T-helper 2 cell treated with Interferon-gamma antibody and Interleukin-4, amounts not matched to agents 5 μg/mL and 100 μg/mL, for 36 hours (primary cell): ENCODE results near the gene VEZT.
"Not testable (repeated sequence)": the region's sequence is repeated elsewhere in the genome, so short reads cannot be mapped to it uniquely, and the experiment has no call there.

Source experiments
- DNase-seq: peaks from one replicate; pipeline ENCODE4 v3.0.0; 2021; ENCODE audit warnings: low spot score
- H3K27ac Mint-ChIP-seq: one replicate; pipeline ENCODE4 v1.8.0; 2021; ENCODE audit warnings: mild to moderate bottlenecking, mixed read lengths
- H3K27me3 Mint-ChIP-seq: one replicate; pipeline ENCODE4 v1.8.0; 2021; ENCODE audit warnings: low read depth, mixed read lengths
- H3K36me3 Mint-ChIP-seq: one replicate; pipeline ENCODE4 v1.8.0; 2021; ENCODE audit warnings: low read depth, mixed read lengths
- H3K4me1 Mint-ChIP-seq: one replicate; pipeline ENCODE4 v1.8.0; 2021; ENCODE audit warnings: low read depth, mixed read lengths
- H3K4me3 Mint-ChIP-seq: one replicate; pipeline ENCODE4 v1.8.0; 2022; ENCODE audit warnings: mild to moderate bottlenecking, moderate library complexity, mixed read lengths
- H3K9me3 Mint-ChIP-seq: one replicate; pipeline ENCODE4 v1.8.0; 2021; ENCODE audit warnings: mixed read lengths

The VEZT gene

DNA sequence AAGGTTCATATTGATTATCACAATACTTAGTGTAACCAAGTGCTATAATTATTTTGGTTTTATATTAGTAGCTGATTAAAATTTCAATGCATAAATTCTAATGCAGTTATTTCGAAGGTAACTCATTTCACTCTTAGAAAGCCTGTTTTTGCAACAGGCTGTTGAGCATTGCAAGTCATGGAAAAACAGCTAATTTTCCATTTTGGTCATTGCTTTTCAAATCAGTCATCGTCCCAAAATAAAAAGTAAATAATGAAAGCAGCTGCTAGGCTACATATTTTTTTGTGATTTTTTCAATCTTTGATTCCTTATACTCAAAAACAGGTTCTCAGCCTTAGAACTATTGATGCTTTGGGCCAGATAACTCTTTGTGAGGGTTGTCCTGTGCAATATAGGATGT is 22.9 kb downstream of the VEZT start:
- Mint-ChIP-seq H3K27me3 (no peaks in the 10 kb centered on the region), H3K36me3 (peaks cover 5% of the 10 kb centered on the region), H3K9me3 (no peaks in the 10 kb centered on the region), H3K27ac (no peak overlapping the region), H3K4me3 (no peak overlapping the region), H3K4me1 (peaks cover 14% of the 10 kb centered on the region)
- no peak for DNase-seq

DNA sequence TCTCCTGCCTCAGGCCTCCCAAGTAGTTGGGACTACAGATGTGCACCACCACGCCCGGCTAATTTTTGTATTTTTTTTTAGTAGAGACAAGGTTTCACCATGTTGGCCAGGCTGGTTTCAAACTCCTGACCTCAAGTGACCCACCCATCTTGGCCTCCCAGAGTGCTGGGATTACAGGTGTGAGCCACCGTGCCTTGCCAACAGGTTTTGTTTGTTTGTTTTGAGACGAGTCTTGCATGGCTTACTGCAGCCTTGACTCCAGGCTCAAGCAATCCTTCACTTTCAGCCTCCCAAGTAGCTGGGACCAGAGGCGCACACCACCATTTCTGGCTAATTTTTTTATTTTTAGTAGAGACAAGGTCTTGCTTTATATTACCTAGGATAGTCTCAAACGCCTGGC is 23.5 kb downstream of the VEZT start:
- H3K4me3 Mint-ChIP-seq, H3K36me3 Mint-ChIP-seq: not testable (repeated sequence)

DNA sequence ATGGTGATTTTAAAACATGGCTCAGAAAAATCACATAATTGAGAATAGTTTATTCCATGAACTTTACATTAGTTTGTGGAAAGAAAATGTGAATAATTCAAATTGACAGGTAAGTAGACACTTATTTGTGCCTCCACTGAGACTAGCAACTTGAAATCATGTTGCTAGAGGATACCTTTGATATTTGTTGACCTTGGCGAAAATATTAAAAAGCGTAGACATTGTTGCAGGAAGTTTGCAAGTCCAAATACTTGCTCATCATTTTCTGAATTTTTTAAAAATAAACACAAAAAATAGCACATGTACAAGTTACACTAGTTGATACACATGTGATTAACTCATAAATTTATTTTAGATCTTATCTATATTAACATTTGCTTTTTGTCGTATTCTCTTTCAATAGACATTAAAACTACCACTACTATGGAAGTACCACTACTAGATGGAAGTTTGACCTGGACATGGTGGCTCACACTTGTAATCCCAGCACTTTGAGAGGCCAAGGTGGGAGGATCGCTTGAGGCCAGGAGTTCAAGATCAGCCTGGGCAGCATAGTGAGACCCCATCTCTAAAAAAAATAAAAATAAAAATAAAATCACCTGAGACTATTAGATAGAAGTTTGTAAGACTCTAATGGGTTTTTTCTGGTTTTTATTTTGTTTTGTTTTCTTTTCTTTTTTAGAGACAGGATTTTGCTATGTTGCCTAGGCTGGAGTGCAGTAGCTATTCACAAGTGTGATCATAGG is 24.3 kb downstream of the VEZT start:
- no peak overlapping the region for H3K27ac Mint-ChIP-seq
- H3K4me3 Mint-ChIP-seq, result no peak overlapping the region
- H3K4me1 Mint-ChIP-seq, result peaks cover 17% of the 10 kb centered on the region

More for the DNA sequence above, 23.5 kb downstream of the VEZT start:
- H3K27me3 Mint-ChIP-seq, DNase-seq, H3K9me3 Mint-ChIP-seq, H3K27ac Mint-ChIP-seq: not testable (repeated sequence)
- H3K4me1 Mint-ChIP-seq, result peaks cover 15% of the 10 kb centered on the region

DNA sequence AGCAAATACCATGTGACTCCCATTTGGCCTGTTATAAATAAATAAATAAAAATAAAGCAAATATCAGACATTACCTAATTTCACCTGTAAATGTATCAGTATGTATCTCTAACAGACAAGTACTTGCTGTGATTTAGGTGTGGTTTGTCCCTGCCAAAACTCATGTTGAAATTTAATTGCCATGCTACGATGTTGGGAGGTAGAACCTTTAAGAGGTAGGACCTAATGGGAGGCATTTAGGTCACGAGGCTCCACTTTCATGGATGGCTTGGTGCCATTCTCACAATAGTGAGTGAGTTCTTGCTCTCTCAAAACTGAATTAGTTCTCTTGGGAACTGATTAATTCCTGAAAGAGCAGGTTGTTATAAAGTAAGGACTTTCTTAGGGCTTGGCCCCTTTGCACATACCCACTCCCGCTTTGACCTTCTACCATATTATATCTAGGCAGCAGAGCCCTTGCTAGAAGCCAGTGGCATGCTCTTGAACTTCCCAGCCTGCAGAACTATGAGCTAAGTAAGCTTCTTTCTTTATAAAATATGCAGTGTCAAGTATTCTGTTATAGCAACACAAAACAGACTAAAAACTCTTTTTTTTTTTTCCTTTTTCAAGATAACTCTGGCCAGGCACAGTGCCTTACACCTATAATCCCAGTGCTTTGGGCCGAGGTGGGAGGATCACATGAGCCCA is 26.0 kb downstream of the VEZT start:
- peaks cover 12% of the 10 kb centered on the region for H3K4me1 Mint-ChIP-seq

More for the DNA sequence above, 24.3 kb downstream of the VEZT start:
- Mint-ChIP-seq H3K36me3 (peaks cover 2% of the 10 kb centered on the region), H3K9me3 (no peaks in the 10 kb centered on the region), H3K27me3 (no peaks in the 10 kb centered on the region)
- DNase-seq, result no peak

DNA sequence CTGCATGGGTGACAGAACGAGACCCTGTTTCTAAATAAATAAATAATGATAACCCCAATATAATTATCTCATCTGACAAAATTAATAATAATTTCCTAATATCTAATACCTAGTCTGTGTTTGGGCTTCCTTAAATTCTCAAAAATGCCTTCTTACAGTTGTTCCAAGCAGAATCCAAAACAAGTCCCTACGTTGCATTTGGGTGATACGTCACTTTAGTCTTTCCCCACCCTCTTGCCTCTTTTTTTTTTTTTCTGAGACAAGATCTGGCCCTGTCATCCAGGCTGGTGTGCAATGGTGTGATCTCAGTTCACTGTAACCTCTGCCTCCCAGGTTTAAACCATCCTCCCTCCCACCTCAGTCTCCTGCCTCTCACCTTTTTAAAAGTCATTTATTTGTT is 26.7 kb downstream of the VEZT start:
- H3K4me1 Mint-ChIP-seq, result peaks cover 10% of the 10 kb centered on the region
- H3K36me3 Mint-ChIP-seq, result no peaks in the 10 kb centered on the region
- H3K27me3 Mint-ChIP-seq, result no peaks in the 10 kb centered on the region
- no peak overlapping the region for H3K4me3 Mint-ChIP-seq
- no peaks in the 10 kb centered on the region for H3K9me3 Mint-ChIP-seq
- H3K27ac Mint-ChIP-seq, result no peak overlapping the region
- no peak for DNase-seq

More for the DNA sequence above, 26.0 kb downstream of the VEZT start:
- H3K36me3 Mint-ChIP-seq, result no peaks in the 10 kb centered on the region
- no peaks in the 10 kb centered on the region for H3K9me3 Mint-ChIP-seq
- no peak overlapping the region for H3K4me3 Mint-ChIP-seq
- H3K27me3 Mint-ChIP-seq, result no peaks in the 10 kb centered on the region
- H3K27ac Mint-ChIP-seq, result no peak overlapping the region
- no peak for DNase-seq

DNA sequence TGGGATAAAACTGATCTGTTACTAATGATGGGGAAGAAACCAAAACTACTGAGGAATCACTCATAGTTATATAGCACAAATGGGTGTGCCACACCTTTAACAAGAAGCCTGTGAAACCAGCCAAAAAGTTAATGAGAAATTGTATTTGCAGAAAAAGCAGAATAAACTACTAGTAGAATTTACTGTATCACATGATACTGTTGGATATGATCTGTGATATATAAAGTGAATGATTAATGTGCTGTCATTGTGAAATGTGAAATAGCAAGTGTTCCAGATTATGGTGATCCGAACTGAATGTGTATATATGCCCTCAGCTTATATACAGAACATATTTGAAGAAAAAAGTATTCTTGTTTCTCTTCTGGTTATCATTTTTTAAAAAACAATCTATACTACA is 30.5 kb downstream of the VEZT start:
- Mint-ChIP-seq H3K27me3 (no peaks in the 10 kb centered on the region), H3K36me3 (peaks cover 1% of the 10 kb centered on the region), H3K4me3 (no peak overlapping the region), H3K9me3 (no peaks in the 10 kb centered on the region), H3K4me1 (peaks cover 4% of the 10 kb centered on the region), H3K27ac (no peak overlapping the region)
- DNase-seq, result no peak

DNA sequence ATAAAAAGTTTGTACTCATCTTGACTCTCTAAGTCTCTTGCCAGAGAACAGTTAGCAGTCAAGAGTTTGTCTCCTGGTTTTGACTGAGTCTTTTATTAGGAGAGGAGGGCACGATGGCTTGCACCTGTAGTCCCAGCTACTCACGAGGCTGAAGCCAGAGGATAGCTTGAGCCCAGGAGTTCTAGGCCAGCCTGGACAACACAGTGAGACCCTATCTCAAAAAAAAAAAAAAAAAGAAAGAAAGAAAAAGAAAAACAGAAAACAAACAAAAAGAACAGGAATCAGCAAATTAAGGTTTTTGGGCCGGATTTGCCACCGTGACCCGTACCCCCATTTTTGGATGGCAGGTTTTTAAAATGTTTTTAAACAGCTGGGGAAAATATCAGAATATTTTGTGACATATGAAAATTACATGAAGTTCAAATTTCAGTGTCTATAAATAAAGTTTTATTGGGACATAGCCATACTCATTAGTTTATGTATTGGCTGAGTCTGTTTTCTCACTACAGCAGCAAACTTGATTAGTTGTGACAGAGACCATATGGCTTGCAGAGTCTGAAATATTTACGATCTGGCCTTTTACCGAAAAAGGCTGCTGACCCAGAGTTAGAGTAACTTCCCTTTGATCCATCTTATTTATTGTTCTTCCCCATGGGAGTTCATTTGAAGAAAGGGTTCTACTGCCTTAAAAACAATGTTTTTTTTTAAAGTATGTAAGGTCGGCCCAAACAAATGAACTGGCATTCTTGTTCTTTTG is 31.2 kb downstream of the VEZT start:
- Mint-ChIP-seq H3K4me1 (peaks cover 4% of the 10 kb centered on the region), H3K36me3 (peaks cover 4% of the 10 kb centered on the region), H3K27me3 (no peaks in the 10 kb centered on the region), H3K27ac (no peak overlapping the region), H3K4me3 (no peak overlapping the region), H3K9me3 (no peaks in the 10 kb centered on the region)
- DNase-seq, result no peak

DNA sequence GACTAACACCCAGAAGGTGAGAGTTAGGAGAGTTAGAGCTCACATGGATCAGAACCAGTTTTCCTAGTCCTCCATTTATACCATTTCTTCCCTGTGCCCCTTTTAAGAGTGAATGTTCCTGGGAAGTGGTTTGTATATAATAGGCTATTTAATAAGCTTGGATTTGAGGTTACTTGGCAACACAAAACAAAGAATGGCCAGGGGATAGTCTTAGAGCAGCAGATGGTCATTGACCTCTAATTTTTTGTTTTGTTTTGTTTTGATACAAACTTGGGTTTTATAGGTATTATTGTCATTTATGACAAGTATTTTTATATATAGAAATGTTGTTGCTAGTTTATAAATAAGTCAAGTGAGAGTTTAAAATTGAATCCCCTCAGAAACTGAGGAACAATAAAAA is 35.8 kb downstream of the VEZT start:
- H3K36me3 Mint-ChIP-seq, result peaks cover 23% of the 10 kb centered on the region
- no peak for DNase-seq

DNA sequence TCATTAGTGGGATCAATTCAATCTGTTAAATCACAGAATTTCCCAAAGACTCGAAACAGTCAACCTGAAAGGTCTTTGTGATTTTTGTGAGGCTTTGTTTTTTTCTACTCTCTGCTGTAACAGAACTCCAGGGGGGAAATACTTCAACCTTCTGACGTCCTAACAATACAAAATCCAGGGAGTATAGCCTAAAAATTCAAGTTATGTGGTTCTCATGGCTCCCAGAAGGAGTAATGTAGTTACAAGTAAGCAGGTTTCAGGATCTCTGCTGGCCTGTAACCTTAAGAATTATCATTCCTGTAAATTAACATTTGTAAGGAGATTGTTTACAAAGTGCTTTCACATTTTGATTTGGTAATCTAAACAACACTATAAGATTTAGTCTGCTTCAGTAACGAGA is 39.9 kb downstream of the VEZT start:
- no peaks in the 10 kb centered on the region for H3K9me3 Mint-ChIP-seq
- H3K4me3 Mint-ChIP-seq, result no peak overlapping the region
- no peak overlapping the region for H3K27ac Mint-ChIP-seq
- no peaks in the 10 kb centered on the region for H3K27me3 Mint-ChIP-seq
- H3K36me3 Mint-ChIP-seq, result peaks cover 28% of the 10 kb centered on the region
- DNase-seq, result no peak
- no peaks in the 10 kb centered on the region for H3K4me1 Mint-ChIP-seq

More for the DNA sequence above, 35.8 kb downstream of the VEZT start:
- H3K27ac Mint-ChIP-seq, result no peak overlapping the region
- no peaks in the 10 kb centered on the region for H3K9me3 Mint-ChIP-seq
- no peaks in the 10 kb centered on the region for H3K27me3 Mint-ChIP-seq
- H3K4me3 Mint-ChIP-seq, result no peak overlapping the region
- H3K4me1 Mint-ChIP-seq, result no peaks in the 10 kb centered on the region

DNA sequence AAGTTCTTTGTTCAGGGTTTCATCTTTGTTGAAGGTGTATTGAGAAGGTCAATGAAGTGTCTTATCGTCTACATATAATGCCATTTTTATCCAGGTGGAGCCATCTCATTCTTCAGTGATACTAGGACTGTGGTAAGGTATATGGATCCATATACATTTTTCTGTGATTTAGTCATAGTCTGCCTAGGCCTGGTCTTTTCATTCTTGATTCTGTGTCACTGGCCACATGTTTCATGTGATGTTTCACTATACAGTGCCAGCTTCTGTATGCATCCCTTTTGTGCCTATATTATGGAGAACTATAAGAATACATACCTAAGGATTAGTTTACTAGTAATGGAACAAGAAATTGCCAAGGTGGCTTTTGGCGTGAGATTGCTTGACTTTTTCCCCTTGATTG is 40.5 kb downstream of the VEZT start:
- Mint-ChIP-seq H3K4me1 (no peaks in the 10 kb centered on the region), H3K27me3 (no peaks in the 10 kb centered on the region), H3K36me3 (peaks cover 26% of the 10 kb centered on the region), H3K27ac (no peak overlapping the region), H3K4me3 (no peak overlapping the region), H3K9me3 (no peaks in the 10 kb centered on the region)
- no peak for DNase-seq

DNA sequence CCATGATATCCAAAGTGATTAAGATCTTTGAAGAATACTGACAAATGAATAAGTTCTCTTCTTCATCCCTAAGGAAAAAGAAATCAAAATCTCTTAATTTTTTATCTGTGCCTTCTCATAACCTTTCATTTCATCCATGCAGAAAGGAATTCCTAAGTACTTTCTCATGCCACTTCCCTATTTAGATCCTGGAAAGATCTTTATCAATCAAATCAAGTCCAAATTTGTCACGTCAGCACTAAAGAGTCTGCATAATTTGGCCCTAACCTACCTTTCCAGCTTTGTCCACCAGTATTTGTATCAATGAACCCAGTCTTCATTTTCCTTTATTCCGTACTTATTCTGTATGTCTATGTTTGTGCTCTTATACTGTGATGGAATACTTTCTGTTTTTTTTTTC is 41.2 kb downstream of the VEZT start:
- Mint-ChIP-seq H3K4me3 (no peak overlapping the region), H3K27me3 (no peaks in the 10 kb centered on the region), H3K36me3 (peaks cover 23% of the 10 kb centered on the region), H3K27ac (no peak overlapping the region), H3K9me3 (no peaks in the 10 kb centered on the region), H3K4me1 (no peaks in the 10 kb centered on the region)
- DNase-seq, result no peak

DNA sequence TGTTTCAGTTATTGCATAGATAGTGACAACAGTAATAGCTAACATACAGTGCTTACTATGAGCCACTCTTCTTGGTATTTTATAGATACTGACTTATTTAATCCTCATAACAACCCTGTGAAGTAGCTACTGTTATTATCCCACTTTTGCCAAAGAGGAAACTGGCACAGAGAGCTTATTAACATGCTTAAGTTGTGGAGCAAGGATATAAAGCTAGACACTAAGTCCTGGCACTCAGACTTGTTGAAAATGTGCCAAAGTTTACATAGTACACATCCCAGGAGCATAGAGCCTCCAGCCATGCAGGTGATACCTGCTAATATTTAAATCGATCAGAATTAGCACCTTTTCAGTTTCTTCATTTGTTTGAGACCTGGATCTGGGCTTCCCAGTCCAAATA is 41.8 kb downstream of the VEZT start:
- no peak overlapping the region for H3K27ac Mint-ChIP-seq
- no peaks in the 10 kb centered on the region for H3K27me3 Mint-ChIP-seq

DNA sequence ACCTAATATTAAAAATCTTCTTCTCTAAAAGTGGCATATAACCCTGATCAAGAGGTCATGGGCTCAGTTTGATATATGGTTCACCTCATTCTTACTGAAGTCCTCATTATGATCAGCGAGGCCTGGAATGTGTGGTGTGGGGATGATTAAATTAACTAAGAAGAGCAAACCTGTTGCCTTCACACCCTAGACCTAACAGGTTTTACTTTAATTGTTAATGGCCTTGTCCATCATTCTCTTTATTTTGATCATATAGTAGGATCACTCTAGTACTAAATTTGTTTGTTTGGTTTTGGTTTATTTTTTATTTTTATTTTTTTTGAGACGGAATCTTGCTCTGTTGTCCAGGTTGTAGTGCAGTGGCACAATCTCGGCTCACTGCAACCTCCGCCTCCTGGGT is 43.5 kb downstream of the VEZT start:
- Mint-ChIP-seq H3K4me3 (no peak overlapping the region), H3K4me1 (no peaks in the 10 kb centered on the region), H3K27me3 (no peaks in the 10 kb centered on the region), H3K27ac (no peak overlapping the region), H3K36me3 (peaks cover 16% of the 10 kb centered on the region), H3K9me3 (no peaks in the 10 kb centered on the region)
- DNase-seq, result no peak

More for the DNA sequence above, 41.8 kb downstream of the VEZT start:
- DNase-seq, result no peak
- Mint-ChIP-seq H3K4me1 (no peaks in the 10 kb centered on the region), H3K9me3 (no peaks in the 10 kb centered on the region), H3K4me3 (no peak overlapping the region), H3K36me3 (peaks cover 25% of the 10 kb centered on the region)

DNA sequence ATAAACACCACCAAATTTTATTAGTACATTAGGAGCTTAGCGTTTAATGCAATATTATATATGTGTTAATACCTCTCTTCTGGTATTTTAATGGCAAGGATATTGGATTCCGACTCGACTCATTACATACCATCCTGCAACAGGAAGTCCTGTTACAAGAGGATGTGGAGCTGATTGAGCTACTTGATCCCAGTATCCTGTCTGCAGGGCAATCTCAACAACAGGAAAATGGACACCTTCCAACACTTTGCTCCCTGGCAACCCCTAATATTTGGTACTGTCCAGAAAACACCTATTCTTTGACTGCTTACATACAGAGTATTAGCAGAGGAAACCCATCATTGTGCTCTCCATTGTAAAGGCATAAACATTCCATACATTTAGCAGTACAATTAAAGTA is 45.2 kb downstream of the VEZT start:
- no peaks in the 10 kb centered on the region for H3K27me3 Mint-ChIP-seq
- H3K9me3 Mint-ChIP-seq, result no peaks in the 10 kb centered on the region
- H3K4me1 Mint-ChIP-seq, result no peaks in the 10 kb centered on the region
- H3K27ac Mint-ChIP-seq, result no peak overlapping the region
- no peak overlapping the region for H3K4me3 Mint-ChIP-seq
- no peak for DNase-seq
- peaks cover 17% of the 10 kb centered on the region for H3K36me3 Mint-ChIP-seq
